ENCODE data around the gene OR8D2.

DNA sequence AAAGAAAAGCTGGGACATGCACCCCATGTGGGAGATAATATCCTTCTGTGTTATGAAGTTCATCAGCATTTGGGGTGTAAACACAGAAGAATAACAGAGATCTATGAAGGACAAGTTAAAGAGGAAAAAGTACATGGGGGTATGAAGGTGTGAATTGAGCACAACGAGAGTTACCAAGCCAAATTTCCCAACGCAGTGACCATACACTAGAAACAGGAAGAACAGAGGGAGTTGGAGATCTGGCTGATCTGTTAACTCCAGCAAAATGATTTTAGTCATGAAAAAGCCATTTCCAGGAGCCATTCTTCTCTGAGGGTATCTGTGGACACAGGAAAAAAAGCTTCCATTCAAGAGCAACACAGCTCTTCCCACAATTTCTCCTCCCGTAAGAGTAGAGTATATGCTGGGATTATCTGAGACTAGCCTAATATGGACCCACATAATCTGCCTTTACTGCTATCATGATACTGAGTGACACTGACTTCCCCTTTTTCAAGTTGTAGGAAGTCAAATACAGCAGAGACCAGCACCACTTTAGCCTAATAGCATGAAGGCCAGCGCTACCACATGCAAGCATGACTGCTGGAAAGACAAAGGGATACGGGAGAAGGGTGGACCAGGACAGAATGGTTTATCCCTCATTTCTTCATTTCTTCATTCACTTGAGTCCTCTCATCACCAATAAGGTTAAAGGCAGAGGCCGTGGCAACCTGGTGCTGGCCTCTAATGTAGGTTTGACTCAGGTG is 19.6 kb upstream of the OR8D2 start:
- TF ChIP-seq EP300 (IDR thresholded peaks at IDR 0.05) (no peak), POLR2AphosphoS5 (IDR thresholded peaks at IDR 0.05) (no peak), POLR2A (IDR thresholded peaks at IDR 0.05) (no peak)
- TF ChIP-seq, protein P1, sequence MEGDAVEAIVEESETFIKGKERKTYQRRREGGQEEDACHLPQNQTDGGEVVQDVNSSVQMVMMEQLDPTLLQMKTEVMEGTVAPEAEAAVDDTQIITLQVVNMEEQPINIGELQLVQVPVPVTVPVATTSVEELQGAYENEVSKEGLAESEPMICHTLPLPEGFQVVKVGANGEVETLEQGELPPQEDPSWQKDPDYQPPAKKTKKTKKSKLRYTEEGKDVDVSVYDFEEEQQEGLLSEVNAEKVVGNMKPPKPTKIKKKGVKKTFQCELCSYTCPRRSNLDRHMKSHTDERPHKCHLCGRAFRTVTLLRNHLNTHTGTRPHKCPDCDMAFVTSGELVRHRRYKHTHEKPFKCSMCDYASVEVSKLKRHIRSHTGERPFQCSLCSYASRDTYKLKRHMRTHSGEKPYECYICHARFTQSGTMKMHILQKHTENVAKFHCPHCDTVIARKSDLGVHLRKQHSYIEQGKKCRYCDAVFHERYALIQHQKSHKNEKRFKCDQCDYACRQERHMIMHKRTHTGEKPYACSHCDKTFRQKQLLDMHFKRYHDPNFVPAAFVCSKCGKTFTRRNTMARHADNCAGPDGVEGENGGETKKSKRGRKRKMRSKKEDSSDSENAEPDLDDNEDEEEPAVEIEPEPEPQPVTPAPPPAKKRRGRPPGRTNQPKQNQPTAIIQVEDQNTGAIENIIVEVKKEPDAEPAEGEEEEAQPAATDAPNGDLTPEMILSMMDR (IDR thresholded peaks at IDR 0.05) = no peak
